Upper lobe of left lung (tissue), 4 donors: ENCODE measurements around the gene TAGLN3.

ENCODE experiments used
- CTCF ChIP-seq, 6 experiments: fragments of 450-650 bp in 4 of 6; fragments of 200-600 bp in 2 of 6; sonication (generic) in 2 of 6; IDR thresholded peaks; one replicate each; pipeline ENCODE4 v1.5.1; 2016 to 2019; ENCODE audit warnings: antibody characterized with exemption in 6 of 6
- POLR2A ChIP-seq, 4 donors: fragments of 450-650 bp; IDR thresholded peaks; one replicate each; pipeline ENCODE4 v1.5.1; 2016 to 2017; ENCODE audit warnings: antibody characterized with exemption in 4 of 4, mild to moderate bottlenecking in 2 of 4
- POLR2AphosphoS5 ChIP-seq, 2 donors: sonication (generic); formaldehyde crosslinking; IDR thresholded peaks; one replicate each; pipeline ENCODE4 v1.5.1; 2017; ENCODE audit warnings: antibody characterized with exemption in 2 of 2

GRCh38 chr3:111981457-111981763, 17.3 kb upstream of the TAGLN3 start:
- no peak for TF ChIP-seq CTCF (IDR thresholded peaks at IDR 0.05)
- no peak for TF ChIP-seq POLR2A (IDR thresholded peaks at IDR 0.05)
- no peak for TF ChIP-seq POLR2AphosphoS5 (IDR thresholded peaks at IDR 0.05)
